Ascending aorta (tissue), 2 donors: Measurements from ENCODE around the gene LAMA4. TPM values are rescaled to one million over a fixed set of nuclear protein-coding genes. Genes with fewer than 3 reads are reported as not detected.
"Not testable (repeated sequence)": the region's sequence is repeated elsewhere in the genome, so short reads cannot be mapped to it uniquely, and the experiment has no call there.

Experiments used
- DNase-seq, 2 donors: peaks; one replicate each; pipeline ENCODE4 v3.0.0-alpha.2; 2019; ENCODE audit warnings: low spot score in 2 of 2
- H3K27ac ChIP-seq, 2 donors: fragments of 200-600 bp; sonication (generic); one replicate each; pipeline ENCODE4 v1.5.1; 2016 to 2017; ENCODE audit warnings: mild to moderate bottlenecking in 1 of 2
- H3K27me3 ChIP-seq: fragments of 200-600 bp; sonication (generic); one replicate; pipeline ENCODE4 v1.5.1; 2017
- H3K36me3 ChIP-seq, 2 donors: fragments of 200-600 bp; sonication (generic); one replicate each; pipeline ENCODE4 v1.5.1; 2016
- H3K4me1 ChIP-seq, 2 donors: fragments of 200-600 bp; sonication (generic); one replicate each; pipeline ENCODE4 v1.5.1; 2016 to 2017; ENCODE audit warnings: mild to moderate bottlenecking in 1 of 2
- H3K4me3 ChIP-seq, 2 donors: fragments of 200-600 bp; sonication (generic); one replicate each; pipeline ENCODE4 v1.5.1; 2016 to 2017; ENCODE audit warnings: mild to moderate bottlenecking in 1 of 2
- H3K9me3 ChIP-seq, 2 donors: fragments of 200-600 bp; sonication (generic); one replicate each; pipeline ENCODE4 v1.5.1; 2016
- CTCF ChIP-seq, 3 experiments: fragments of 200-600 bp in 2 of 3; fragments of 450-650 bp in 1 of 3; sonication (generic) in 2 of 3; IDR thresholded peaks; one replicate each; pipeline ENCODE4 v1.5.1; 2016 to 2019; ENCODE audit warnings: antibody characterized with exemption in 3 of 3, mild to moderate bottlenecking in 1 of 3, moderate library complexity in 1 of 3
- intact Hi-C: fragments of 100-400 bp; cut with DNase I; formaldehyde crosslinking; loops from one replicate; pipeline ENCODE4 v1.15.1; 2023
- total RNA-seq: library from RNA; depleted of rRNA; stranded (reverse); fragments of >200 nt; gene quantifications from one replicate; pipeline ENCODE4 v1.1.0, GENCODE V29; 2016

The LAMA4 gene
- total RNA-seq, 1 donor from 2014 or later, result 49.0 TPM

- Histone ChIP-seq H3K4me3 (no peak overlapping the region), H3K27me3 (no peaks in the 10 kb centered on the region), H3K27ac (peak overlapping the region in 1 of 2 donors; percentile 22), H3K4me1 (peaks cover 0 to 2% of the 10 kb centered on the region in 2 donors), H3K36me3 (no peaks in the 10 kb centered on the region), H3K9me3 (no peaks in the 10 kb centered on the region)
- TF ChIP-seq CTCF (IDR thresholded peaks at IDR 0.05), result no peak
- DNase-seq, result no peak
- intact Hi-C loops, result no loop called here
Observed at GRCh38 chr6:112203577-112204349, 50.6 kb downstream of the LAMA4 start.

DNA sequence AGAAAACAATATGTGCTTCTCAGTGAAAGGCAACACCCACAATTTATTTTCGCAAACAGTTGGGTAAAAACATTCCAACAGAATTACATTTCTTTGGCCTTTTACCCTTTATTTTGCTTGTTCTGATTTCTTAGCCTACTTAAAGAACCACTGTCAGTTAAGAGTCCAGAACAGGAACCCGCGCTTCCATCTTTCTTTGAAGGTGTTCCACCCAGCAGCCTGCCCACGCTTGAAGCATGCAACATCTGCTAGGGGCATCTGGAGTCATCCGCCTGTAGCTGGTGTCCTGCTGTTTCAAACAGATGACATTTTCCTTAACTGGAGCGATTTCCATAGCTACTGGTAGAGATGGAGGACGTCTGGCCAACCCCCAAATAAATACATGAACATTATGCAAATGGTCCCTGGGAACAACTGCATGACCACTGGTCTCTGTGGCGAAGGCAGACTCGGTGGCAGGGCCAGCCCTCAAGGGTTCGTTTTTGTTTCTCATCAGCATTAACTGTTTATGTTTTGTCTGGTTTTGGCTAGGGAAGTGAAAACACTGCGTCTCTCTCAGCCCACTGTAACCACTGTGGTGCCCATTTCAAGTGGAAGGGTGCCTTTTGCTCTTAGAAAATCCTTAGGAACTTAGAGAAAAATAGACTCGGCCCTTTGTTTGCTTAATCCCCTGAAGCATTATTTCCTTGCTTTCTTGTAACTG is 51.6 kb downstream of the LAMA4 start:
- intact Hi-C loops, result no loop called here
- no peak for TF ChIP-seq CTCF (IDR thresholded peaks at IDR 0.05)
- H3K36me3 ChIP-seq, result no peaks in the 10 kb centered on the region
- H3K4me1 ChIP-seq, result peaks cover 0 to 2% of the 10 kb centered on the region in 2 donors
- no peaks in the 10 kb centered on the region for H3K27me3 ChIP-seq
- no peaks in the 10 kb centered on the region for H3K9me3 ChIP-seq
- DNase-seq, result no peak
- H3K4me3 ChIP-seq, result no peak overlapping the region
- H3K27ac ChIP-seq, result peak overlapping the region in 1 of 2 donors; percentile 2

DNA sequence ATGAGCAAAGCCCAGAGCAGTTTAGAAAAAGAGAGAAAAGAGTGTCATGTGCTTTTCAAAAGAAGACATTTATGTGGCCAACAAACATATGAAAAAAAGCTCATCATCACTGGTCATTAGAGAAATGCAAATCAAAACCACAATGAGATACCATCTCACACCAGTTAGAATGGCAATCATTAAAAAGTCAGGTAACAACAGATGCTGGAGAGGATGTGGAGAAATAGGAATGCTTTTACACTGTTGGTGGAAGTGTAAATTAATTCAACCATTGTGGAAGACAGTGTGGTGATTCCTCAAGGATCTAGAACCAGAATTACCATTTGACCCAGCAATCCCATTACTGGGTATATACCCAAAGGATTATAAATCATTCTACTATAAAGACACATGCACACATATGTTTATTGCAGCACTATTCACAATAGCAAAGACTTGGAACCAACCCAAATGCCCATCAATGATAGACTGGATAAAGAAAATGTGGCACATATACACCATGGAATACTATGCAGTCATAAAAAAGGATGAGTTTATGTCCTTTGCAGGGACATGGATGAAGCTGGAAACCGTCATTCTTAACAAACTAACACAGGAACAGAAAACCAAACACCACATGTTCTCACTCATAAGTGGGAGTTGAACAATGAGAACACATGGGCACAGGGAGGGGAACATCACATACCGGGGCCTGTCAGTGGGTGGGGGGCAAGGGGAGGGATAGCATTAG is 54.0 kb downstream of the LAMA4 start:
- H3K4me1 ChIP-seq, H3K27me3 ChIP-seq, DNase-seq, H3K36me3 ChIP-seq, intact Hi-C loops, H3K27ac ChIP-seq, H3K9me3 ChIP-seq, H3K4me3 ChIP-seq: not testable (repeated sequence)

DNA sequence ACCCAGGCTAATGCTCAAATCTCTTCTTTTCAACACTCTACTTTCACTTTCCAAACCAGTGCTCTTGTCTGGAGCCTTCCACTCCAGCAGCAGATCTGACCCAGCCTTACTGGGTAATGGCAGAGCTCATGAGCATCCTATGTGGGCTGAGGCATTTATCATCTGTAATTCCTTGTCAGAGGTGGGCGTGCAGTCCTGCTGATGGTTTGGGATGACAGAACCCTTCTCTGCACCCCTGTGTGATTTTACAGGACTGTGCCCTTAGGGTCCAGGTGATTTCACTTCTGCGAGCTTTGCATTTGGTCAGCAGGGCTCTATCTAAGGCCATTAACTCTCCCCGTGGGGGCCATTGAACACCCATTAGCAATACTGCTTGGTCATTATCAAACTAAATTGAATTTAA is 55.4 kb downstream of the LAMA4 start:
- peaks cover 0 to under 1% of the 10 kb centered on the region in 2 donors for H3K4me1 ChIP-seq
- H3K4me3 ChIP-seq, result no peak overlapping the region
- no peaks in the 10 kb centered on the region for H3K9me3 ChIP-seq
- no peaks in the 10 kb centered on the region for H3K27me3 ChIP-seq
- TF ChIP-seq CTCF (IDR thresholded peaks at IDR 0.05), result no peak
- no peak for DNase-seq
- H3K27ac ChIP-seq, result no peak overlapping the region
- intact Hi-C loops, result no loop called here
- H3K36me3 ChIP-seq, result no peaks in the 10 kb centered on the region

- no peak overlapping the region for H3K27ac ChIP-seq
- intact Hi-C loops, result no loop called here
Observed at GRCh38 chr6:112198582-112198981, 55.8 kb downstream of the LAMA4 start.

More at GRCh38 chr6:112198582-112198981, 55.8 kb downstream of the LAMA4 start:
- TF ChIP-seq CTCF (IDR thresholded peaks at IDR 0.05), result no peak
- no peaks in the 10 kb centered on the region for H3K36me3 ChIP-seq
- no peak overlapping the region for H3K4me3 ChIP-seq
- DNase-seq, result no peak
- H3K9me3 ChIP-seq, result no peaks in the 10 kb centered on the region
- peaks cover under 1 to 3% of the 10 kb centered on the region in 2 donors for H3K4me1 ChIP-seq
- no peaks in the 10 kb centered on the region for H3K27me3 ChIP-seq
